Panc1 (cell line): ENCODE data around the gene ACSM2B. TPM values are rescaled to one million over a fixed set of nuclear protein-coding genes. Genes with fewer than 3 reads are reported as not detected.
"Not testable (repeated sequence)": the region's sequence is repeated elsewhere in the genome, so short reads cannot be mapped to it uniquely, and the experiment has no call there.

Experiments
- ATAC-seq: fragments of 200-7000 bp; cut with Tn5 transposase; 2 replicates; pipeline ENCODE4 v1.9.1; 2020; ENCODE audit warnings: mild to moderate bottlenecking, moderate library complexity
- BruUV-seq: library from RNA; stranded (reverse); fragments of 400-500 nt; replicated peaks from 2 replicates; lab custom pipeline; 2021; lab: Mats Ljungman, UMichigan
- CTCF ChIA-PET: fragments of 300-600 bp; sonication (Branson Sonifier 250); formaldehyde crosslinking; loops from one replicate; lab custom pipeline; 2022; ENCODE audit warnings: antibody characterized with exemption; lab: Charles Lee
- POLR2A ChIA-PET: fragments of 300-600 bp; sonication (Branson Sonifier 250); formaldehyde crosslinking; loops from one replicate; lab custom pipeline; 2022; ENCODE audit warnings: antibody characterized with exemption; lab: Charles Lee
- DNase-seq: peaks from one replicate; pipeline ENCODE4 v3.0.0-alpha.2; 2010; ENCODE audit warnings: low read depth, low spot score
- H3K27ac ChIP-seq: 2 replicates; pipeline ENCODE4 v1.5.1; 2011; ENCODE audit warnings: mild to moderate bottlenecking, low read length, inconsistent platforms
- H3K27me3 ChIP-seq: fragments of 200-500 bp; sonication (Bioruptor generic); 2 replicates; pipeline ENCODE4 v1.6.0; 2014; ENCODE audit warnings: low read length, inconsistent platforms; ENCODE audit not compliant: control insufficient read depth, insufficient read depth
- H3K36me3 ChIP-seq: fragments of 200-500 bp; sonication (Bioruptor generic); 2 replicates; pipeline ENCODE4 v1.5.1; 2014; ENCODE audit warnings: inconsistent platforms, mild to moderate bottlenecking, low read length, moderate library complexity; ENCODE audit not compliant: control insufficient read depth, insufficient read depth
- H3K4me1 ChIP-seq: 2 replicates; pipeline ENCODE4 v1.5.1; 2011; ENCODE audit warnings: inconsistent platforms, mild to moderate bottlenecking, low read length, moderate library complexity; ENCODE audit not compliant: control insufficient read depth, insufficient read depth
- H3K4me3 ChIP-seq, 2 experiments: 2 replicates each; pipeline ENCODE4 v1.5.1; 2011 to 2012; ENCODE audit warnings: low read depth in 2 of 2, low read length in 2 of 2, mild to moderate bottlenecking in 2 of 2, inconsistent platforms in 1 of 2, moderate library complexity in 1 of 2
- H3K9me3 ChIP-seq: fragments of 200-500 bp; sonication (Bioruptor generic); 2 replicates; pipeline ENCODE4 v1.5.1; 2014; ENCODE audit warnings: low read depth, mild to moderate bottlenecking, inconsistent platforms, low read length, moderate library complexity; ENCODE audit not compliant: control insufficient read depth, insufficient read depth
- REST ChIP-seq, 2 experiments: IDR thresholded peaks; 2 replicates each; pipeline ENCODE4 v1.6.1; 2011 to 2012; ENCODE audit warnings: low read depth in 2 of 2, control low read depth in 1 of 2, low read length in 1 of 2, mild to moderate bottlenecking in 1 of 2, moderate library complexity in 1 of 2; ENCODE audit not compliant: insufficient read depth in 1 of 2
- in situ Hi-C: cut with HindIII; loops from 2 replicates; pipeline ENCODE4 v1.10.0; 2016; ENCODE audit warnings: low sequenced_read_pairs, low pct_unique_long_range_greater_than_20kb
- intact Hi-C: fragments of 100-400 bp; cut with micrococcal nuclease; formaldehyde crosslinking; loops from one replicate; pipeline ENCODE4 v1.10.0; 2022; ENCODE audit not compliant: unreplicated experiment
- total RNA-seq: library from RNA; stranded (reverse); gene quantifications from one replicate; pipeline ENCODE4 v1.2.1, GENCODE V29; 2021; ENCODE audit not compliant: unreplicated experiment

Gene ACSM2B
- total RNA-seq, 1 experiment from 2014 or later, result 0.10 TPM

GRCh38 chr16:20565334-20565733, 10.8 kb downstream of the ACSM2B start:
- H3K4me3 ChIP-seq, in situ Hi-C loops, ATAC-seq, H3K27ac ChIP-seq, H3K36me3 ChIP-seq, POLR2A ChIA-PET, H3K4me1 ChIP-seq, H3K27me3 ChIP-seq, H3K9me3 ChIP-seq, DNase-seq, BruUV-seq, CTCF ChIA-PET, intact Hi-C loops: not testable (repeated sequence)

DNA sequence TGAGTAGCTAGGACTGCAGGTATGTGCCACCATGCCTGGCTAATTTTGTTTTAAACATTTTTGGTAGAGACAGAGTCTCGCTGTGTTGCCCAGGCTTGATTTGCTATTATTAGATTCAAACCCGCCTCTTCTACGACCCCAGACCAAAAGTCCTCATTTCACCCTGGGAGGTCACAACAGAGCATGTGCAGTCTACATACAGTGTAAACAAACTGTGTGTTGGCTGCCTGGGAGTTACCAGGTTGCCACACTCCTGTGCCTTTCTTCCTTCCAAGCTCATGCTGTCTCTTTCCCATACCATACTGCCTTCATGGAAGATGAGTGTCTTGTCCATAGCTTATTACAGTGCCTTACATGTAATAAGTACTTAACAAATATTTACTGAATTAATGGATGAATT, 11.9 kb downstream of the ACSM2B start:
- BruUV-seq, in situ Hi-C loops, intact Hi-C loops, ATAC-seq, H3K9me3 ChIP-seq, H3K4me3 ChIP-seq, CTCF ChIA-PET, H3K36me3 ChIP-seq, H3K27me3 ChIP-seq, DNase-seq, H3K27ac ChIP-seq, POLR2A ChIA-PET, H3K4me1 ChIP-seq: not testable (repeated sequence)

DNA sequence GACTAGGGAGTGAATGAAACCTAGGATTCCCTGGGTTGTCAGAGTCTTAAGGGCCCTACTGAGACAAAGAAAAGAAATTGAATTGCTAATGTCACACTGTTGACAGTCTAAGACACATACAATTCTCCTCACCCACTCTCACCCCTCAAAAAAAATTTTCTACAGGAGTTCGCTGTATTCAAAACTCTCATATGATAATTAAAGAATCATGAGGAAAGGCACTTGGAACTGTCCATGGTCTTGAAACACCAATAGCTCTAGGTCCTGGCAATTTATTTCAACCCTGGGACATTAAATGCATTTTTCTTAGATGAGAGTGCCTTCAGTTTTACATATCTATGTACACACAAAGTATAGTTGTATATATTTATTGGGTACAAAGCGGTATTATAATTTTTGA, 20.5 kb downstream of the ACSM2B start:
- H3K36me3 ChIP-seq, H3K4me3 ChIP-seq, CTCF ChIA-PET, H3K9me3 ChIP-seq, H3K27me3 ChIP-seq, BruUV-seq, DNase-seq, in situ Hi-C loops, H3K27ac ChIP-seq, ATAC-seq, POLR2A ChIA-PET, H3K4me1 ChIP-seq, intact Hi-C loops: not testable (repeated sequence)
- peak in 1 of 2 experiments; percentile 70; a peak in 2 of 4 replicates for TF ChIP-seq REST (IDR thresholded peaks at IDR 0.05; ENCODE audit: insufficient read depth in 1 of 2, low read depth in 2 of 2, low read length in 1 of 2)

DNA sequence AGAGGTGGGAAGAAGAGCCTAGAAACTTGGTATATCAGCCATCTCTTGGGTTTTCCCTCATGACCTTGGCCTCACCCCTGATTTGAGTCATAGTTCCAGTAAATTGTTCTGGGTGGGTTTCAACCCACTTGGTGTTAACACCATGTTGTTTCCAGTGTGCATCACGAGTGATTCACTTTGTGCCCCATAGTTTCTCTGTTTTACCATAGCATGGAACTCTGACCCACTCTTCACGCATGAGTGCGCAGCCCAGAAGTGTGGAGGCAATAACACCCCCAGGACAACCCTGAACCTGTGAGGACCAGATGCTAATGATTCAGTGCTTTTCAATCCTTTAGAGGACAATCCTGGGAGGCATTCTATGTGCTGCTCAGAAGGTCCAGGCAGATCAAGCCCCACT, 21.5 kb downstream of the ACSM2B start:
- H3K4me1 ChIP-seq, H3K27ac ChIP-seq, CTCF ChIA-PET, DNase-seq, POLR2A ChIA-PET, in situ Hi-C loops, H3K9me3 ChIP-seq, H3K36me3 ChIP-seq, intact Hi-C loops, H3K4me3 ChIP-seq, H3K27me3 ChIP-seq, ATAC-seq, BruUV-seq: not testable (repeated sequence)

GRCh38 chr16:20553493-20553892, 22.7 kb downstream of the ACSM2B start:
- H3K27ac ChIP-seq, H3K27me3 ChIP-seq, ATAC-seq, in situ Hi-C loops, H3K36me3 ChIP-seq, POLR2A ChIA-PET, H3K4me3 ChIP-seq, intact Hi-C loops, DNase-seq, H3K9me3 ChIP-seq, H3K4me1 ChIP-seq, BruUV-seq: not testable (repeated sequence)
- CTCF ChIA-PET, result interaction anchor here (0.7 kb wide), 1 partner anchor 227 kb away, joined by 3 read pairs; no protein-coding TSS in a partner anchor

- in situ Hi-C loops, H3K36me3 ChIP-seq, intact Hi-C loops, ATAC-seq, BruUV-seq, H3K9me3 ChIP-seq, H3K4me3 ChIP-seq, POLR2A ChIA-PET, H3K27me3 ChIP-seq, H3K4me1 ChIP-seq, H3K27ac ChIP-seq, DNase-seq, CTCF ChIA-PET: not testable (repeated sequence)
Measured at GRCh38 chr16:20546951-20547350, 29.2 kb downstream of the ACSM2B start.
